NCI-H510A treated with DMSO at 0.1 percent for 48 hours (cell line): ENCODE measurements around the gene GOLGA6A.

ENCODE experiments used
- DNase-seq: peaks from one replicate; lab custom pipeline; 2025; lab: John Stamatoyannopoulos, UW

GOLGA6A gene

GRCh38 chr15:74036271-74037170 is 45.8 kb downstream of the GOLGA6A start:
- peak; percentile 49 for DNase-seq

GRCh38 chr15:74035121-74036017 is 47.0 kb downstream of the GOLGA6A start:
- DNase-seq = no peak

- DNase-seq = no peak
Observed at GRCh38 chr15:74034206-74034755, 48.1 kb downstream of the GOLGA6A start.

GRCh38 chr15:74032606-74033561 is 49.5 kb downstream of the GOLGA6A start:
- no peak for DNase-seq

- no peak for DNase-seq
Observed at GRCh38 chr15:74032046-74032445, 50.3 kb downstream of the GOLGA6A start.

- DNase-seq = no peak
Observed at GRCh38 chr15:74028646-74029045, 53.7 kb downstream of the GOLGA6A start.

GRCh38 chr15:74027688-74028087 is 54.7 kb downstream of the GOLGA6A start:
- peak; percentile 28 for DNase-seq

- DNase-seq = no peak
Observed at GRCh38 chr15:74025436-74025835, 56.9 kb downstream of the GOLGA6A start.

- no peak for DNase-seq
Observed at GRCh38 chr15:74024687-74025086, 57.7 kb downstream of the GOLGA6A start.

- no peak for DNase-seq
Observed at GRCh38 chr15:74022706-74023470, 59.5 kb downstream of the GOLGA6A start.
